ENCODE data around the gene DOCK4.
"Not testable (repeated sequence)": the region's sequence is repeated elsewhere in the genome, so short reads cannot be mapped to it uniquely, and the experiment has no call there.

The DOCK4 gene

DNA sequence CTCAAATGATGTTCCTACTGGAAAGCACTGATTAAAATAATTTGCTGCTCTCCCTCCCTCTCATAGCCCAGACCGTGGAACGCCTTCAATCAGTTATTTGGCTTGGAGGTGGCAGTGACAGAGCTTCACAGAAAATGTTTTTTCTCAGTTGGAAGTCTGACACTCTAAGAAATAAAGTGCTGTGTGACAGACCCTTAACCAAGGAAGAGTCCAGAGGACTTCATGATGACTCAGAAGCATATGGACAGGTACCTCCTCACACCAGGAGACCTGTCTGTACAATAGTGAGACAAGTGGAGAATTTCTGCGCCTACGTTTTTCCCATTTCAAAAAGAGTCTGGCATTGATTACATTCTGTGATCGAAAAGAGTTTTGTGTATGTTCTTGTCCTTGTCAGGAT lies 295.5 kb downstream of the DOCK4 start:
- TF ChIP-seq, protein P1, sequence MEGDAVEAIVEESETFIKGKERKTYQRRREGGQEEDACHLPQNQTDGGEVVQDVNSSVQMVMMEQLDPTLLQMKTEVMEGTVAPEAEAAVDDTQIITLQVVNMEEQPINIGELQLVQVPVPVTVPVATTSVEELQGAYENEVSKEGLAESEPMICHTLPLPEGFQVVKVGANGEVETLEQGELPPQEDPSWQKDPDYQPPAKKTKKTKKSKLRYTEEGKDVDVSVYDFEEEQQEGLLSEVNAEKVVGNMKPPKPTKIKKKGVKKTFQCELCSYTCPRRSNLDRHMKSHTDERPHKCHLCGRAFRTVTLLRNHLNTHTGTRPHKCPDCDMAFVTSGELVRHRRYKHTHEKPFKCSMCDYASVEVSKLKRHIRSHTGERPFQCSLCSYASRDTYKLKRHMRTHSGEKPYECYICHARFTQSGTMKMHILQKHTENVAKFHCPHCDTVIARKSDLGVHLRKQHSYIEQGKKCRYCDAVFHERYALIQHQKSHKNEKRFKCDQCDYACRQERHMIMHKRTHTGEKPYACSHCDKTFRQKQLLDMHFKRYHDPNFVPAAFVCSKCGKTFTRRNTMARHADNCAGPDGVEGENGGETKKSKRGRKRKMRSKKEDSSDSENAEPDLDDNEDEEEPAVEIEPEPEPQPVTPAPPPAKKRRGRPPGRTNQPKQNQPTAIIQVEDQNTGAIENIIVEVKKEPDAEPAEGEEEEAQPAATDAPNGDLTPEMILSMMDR (IDR thresholded peaks at IDR 0.05; ENCODE audit: low read depth, low read length): no peak
- H3K4me3 ChIP-seq (ENCODE audit: low read depth, low read length): no peak overlapping the region

DNA sequence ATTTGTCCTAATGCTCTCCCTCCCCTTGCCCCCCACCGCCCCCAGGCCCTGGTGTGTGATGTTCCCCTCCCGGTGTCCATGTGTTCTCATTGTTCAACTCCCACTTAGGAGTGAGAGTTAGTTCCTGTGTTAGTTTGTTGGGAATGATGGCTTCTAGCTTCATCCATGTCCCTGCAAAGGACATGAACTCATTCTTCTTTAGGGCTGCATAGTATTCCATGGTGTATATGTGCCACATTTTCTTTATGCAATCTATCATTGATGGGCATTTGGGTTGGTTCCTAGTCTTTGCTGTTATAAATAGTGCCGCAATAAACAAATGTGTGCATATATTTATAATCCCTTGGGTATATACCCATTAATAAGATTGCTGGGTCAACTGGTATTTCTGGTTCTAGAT lies 297.5 kb downstream of the DOCK4 start:
- H3K4me3 ChIP-seq (ENCODE audit: low read depth, low read length): not testable (repeated sequence)

DNA sequence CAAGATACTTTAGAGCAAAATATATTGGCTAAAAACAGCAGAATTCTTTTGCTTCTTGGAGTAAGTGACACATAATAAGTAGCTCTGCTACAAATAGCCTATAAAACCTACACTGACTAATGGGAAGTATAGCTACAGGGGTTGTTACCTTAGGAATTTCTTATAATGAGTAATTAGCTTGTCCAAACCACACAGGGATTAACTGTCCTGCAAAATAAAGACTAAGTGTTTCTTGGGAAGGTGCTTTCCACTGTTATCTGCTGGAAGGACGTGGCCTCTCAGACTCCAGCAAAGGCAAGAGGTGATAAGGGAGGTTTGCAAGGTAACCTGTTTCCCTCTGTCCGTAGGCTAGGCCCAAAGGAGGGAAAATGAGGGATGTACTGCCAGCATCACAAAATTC lies 302.4 kb downstream of the DOCK4 start:
- H3K4me3 ChIP-seq (ENCODE audit: low read depth, low read length): no peak overlapping the region
- TF ChIP-seq, protein P1 (IDR thresholded peaks at IDR 0.05; ENCODE audit: low read depth, low read length): no peak

DNA sequence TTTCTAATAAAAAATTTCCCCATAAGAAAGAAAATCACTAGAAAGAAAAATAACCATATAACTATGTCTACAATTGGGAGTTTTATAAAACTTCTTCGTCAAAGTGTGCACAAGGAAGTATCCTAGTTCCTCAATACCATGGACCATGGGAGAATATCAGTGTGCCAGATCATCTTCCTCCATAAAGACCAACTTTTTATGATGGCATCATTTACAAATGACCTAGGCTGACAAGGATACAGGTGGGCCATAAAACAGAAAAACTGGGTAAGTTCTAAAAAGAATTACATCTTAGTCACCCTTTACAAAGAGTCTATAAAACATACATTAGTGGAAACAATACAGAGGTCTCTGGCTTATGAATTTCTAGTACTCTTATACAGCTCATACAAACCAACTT lies 303.2 kb downstream of the DOCK4 start:
- TF ChIP-seq, protein P1 (IDR thresholded peaks at IDR 0.05; ENCODE audit: low read depth, low read length): no peak
- H3K4me3 ChIP-seq (ENCODE audit: low read depth, low read length): no peak overlapping the region

DNA sequence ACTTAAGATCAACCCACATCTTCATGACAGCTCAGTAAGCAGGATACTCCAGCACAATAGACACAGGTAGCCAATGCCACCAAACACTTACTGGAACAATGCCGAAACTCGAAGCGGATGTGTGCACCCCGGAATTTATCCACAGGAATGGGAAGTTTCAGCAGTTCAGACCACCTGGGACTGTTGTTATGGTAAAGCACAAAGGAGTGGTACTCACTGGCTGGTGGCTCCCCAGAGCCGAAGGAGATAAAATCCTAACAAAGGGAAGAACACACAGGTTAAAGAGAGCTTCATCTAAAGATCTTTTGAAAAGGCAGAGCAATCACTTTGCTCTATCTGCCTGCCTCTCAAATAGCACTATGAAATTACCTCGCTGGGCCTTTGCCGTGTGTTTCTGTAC lies 305.9 kb downstream of the DOCK4 start:
- TF ChIP-seq, protein P1 (IDR thresholded peaks at IDR 0.05; ENCODE audit: low read depth, low read length): no peak
- H3K4me3 ChIP-seq (ENCODE audit: low read depth, low read length): no peak overlapping the region

DNA sequence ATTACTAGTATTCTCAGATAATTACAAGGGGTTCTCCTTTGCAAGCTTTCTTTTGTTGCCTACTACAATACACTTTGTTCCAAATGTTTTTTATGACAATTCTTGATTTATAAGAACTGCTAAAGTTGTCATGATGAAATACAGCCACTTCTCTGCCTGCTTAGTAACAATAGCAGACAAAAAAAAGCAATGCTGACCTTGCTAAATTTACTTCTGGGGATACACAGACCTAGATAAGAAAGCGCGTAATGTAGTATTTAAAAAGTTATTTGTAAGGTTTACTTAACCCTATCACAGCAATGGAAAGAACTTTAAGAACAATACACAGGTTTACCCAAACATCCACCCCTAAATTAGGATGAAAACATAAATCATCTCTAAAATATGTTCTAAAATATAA lies 311.1 kb downstream of the DOCK4 start:
- TF ChIP-seq, protein P1 (IDR thresholded peaks at IDR 0.05; ENCODE audit: low read depth, low read length): no peak
- no peak overlapping the region for H3K4me3 ChIP-seq (ENCODE audit: low read depth, low read length)

DNA sequence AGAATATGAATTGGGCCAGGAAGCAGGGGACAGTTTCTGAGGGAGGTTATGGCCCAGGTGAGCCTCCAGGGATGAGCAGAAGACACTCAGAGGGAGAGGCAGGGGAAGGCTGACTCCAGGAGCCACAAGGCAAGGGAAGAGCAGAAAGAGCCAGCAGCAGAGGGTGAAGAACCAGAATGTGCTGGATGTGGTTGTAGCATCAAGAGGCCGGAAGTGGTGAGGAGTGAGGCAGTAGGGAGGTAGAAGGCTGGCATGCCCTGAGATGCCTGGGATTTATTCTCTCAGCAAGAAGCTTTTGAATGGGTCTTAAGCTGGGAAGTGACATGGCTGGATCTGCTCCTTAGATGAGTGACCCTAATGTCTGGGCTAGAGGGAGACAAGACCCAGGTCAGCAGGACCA lies 311.7 kb downstream of the DOCK4 start:
- H3K4me3 ChIP-seq (ENCODE audit: low read depth, low read length): no peak overlapping the region
- TF ChIP-seq, protein P1 (IDR thresholded peaks at IDR 0.05; ENCODE audit: low read depth, low read length): no peak

DNA sequence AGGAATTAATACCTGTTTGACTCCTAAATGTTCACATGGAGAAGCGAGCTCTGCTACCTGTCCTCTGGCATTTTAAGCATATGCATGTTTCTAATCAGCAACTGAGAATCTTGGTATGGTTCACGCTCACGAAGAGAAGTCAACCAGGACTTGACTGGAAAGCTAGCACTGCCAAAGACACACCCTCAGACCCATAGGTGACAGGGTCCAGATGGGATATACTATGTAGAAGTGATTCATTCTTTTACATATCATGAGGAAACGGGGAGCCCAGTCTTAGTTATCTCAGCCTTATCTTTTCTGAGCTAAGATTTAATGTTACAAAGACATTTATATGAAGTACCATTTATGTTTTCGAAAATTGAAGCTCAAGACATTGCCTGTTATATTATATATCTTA lies 313.0 kb downstream of the DOCK4 start:
- TF ChIP-seq, protein P1 (IDR thresholded peaks at IDR 0.05; ENCODE audit: low read depth, low read length): no peak
- no peak overlapping the region for H3K4me3 ChIP-seq (ENCODE audit: low read depth, low read length)

All from WI38 (cell line).